ENCODE results near the gene C11orf16. TPM values are rescaled to one million over a fixed set of nuclear protein-coding genes. Genes with fewer than 3 reads are reported as not detected.

Gene C11orf16
- total RNA-seq, 1 experiment from 2014 or later: not detected

DNA sequence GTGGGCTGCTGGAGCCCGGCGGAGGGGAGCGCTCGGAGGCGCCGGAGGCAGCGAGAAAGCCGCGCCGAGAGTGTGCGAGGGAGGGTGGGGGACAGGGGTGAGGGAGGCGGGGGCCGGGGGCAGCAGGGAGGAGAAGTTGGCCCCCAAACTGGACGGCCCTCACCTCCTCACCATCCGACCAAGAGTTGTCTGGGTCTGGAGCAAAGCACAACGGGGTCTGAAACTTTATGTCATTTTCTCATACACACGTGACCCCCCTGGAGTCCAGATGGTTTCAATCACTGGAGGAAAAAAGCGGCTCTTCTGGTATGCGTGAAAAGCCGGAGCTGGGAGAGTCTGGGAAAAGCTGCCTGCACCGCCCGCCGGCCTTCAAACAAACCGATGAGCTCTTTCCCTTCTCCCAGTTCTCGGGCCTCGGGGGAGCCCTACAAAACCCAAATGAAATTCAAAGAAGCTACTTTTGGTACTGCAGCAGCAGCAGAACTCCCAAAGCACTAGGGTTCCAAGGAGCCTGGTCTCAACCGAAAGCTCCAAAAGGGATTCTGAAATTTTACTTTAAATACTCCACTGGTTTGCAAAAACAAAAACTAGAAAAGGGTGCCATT, 61.5 kb downstream of the C11orf16 start:
- intact Hi-C loops (cut with micrococcal nuclease): loop anchor here (1.0 to 5.0 kb wide), 4 partner anchors 36 to 183 kb away; a partner anchor contains a TSS

DNA sequence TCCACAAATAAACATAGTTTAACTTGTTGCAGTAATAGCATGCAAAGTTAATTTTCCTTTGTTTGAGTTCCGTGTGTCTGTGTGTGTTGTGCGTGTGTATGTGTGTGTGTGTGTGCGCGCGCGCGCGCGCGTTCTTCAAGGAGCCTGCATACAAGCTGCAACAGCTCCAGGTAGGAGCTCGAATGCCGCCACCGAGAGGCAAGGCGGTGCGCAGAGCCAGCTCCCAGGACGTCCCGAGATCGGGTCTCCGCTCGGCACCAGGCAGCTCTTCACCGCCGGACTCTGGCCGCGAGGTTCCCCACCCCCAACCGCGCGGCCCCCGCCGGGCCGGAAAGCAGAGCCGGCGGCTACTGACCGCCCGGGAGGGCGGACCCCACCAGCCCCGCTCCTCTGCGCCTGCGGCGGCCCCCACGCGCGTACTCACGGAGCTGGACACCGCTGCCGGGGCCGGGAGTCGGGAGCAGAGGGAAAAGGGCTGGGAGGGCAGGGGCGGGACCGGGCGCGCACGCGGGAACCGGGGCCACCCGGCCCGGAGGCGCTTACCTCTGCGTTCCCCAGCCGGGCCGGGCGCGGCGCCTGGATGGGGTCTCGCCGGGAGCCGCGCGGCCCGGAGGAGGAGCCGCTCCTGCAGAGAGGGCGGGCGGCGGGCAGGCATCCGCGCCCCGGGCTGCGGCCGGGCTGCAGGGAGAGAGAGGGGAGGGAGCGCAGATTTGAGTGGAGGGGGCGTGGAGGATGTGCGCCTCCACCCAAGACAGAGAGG, 62.2 kb downstream of the C11orf16 start:
- ChIA-PET CTCF (interaction anchor here (1.0 kb wide), 1 partner anchor 151 kb away, joined by 3 read pairs; no protein-coding TSS in a partner anchor), POLR2A (ENCODE audit: unreplicated experiment) (interaction anchor here (0.6 kb wide), 3 partner anchors 10 to 1938 kb away, joined by 3 to 6 read pairs (median 4); partner anchors contain the start of gene EIF4G2)
- peak; percentile 79 for ATAC-seq
- peak; percentile 54 for DNase-seq
- Histone ChIP-seq H3K9me2 (replicated peaks; ENCODE audit: low read length) (no peaks in the 10 kb centered on the region), H2AFZ (ENCODE audit: low read length) (peak overlapping the region; percentile 75), H3K36me3 (ENCODE audit: low read depth, low read length) (no peaks in the 10 kb centered on the region), H3K79me2 (ENCODE audit: low read length) (no peaks in the 10 kb centered on the region), H3K9me3 (ENCODE audit: low read length) (no peaks in the 10 kb centered on the region), H4K20me1 (ENCODE audit: low read length) (no peaks in the 10 kb centered on the region), H3K9ac (ENCODE audit: low read length) (peak overlapping the region; percentile 72), H3F3A (ENCODE audit: low read length, unreplicated experiment) (no peaks in the 10 kb centered on the region), H3K4me3 (ENCODE audit: low read length) (peak overlapping the region; percentile 81), H3K4me2 (ENCODE audit: low read length) (peak overlapping the region; percentile 82), H3K27me3 (ENCODE audit: low read length) (no peaks in the 10 kb centered on the region), H3K4me1 (ENCODE audit: insufficient read depth, low read length) (no peaks in the 10 kb centered on the region), H3K27ac (ENCODE audit: low read length) (no peak overlapping the region)
- intact Hi-C loops (cut with micrococcal nuclease): loop anchor here (1.0 to 5.0 kb wide), 4 partner anchors 37 to 182 kb away; a partner anchor contains a TSS
- TF ChIP-seq, protein P1, sequence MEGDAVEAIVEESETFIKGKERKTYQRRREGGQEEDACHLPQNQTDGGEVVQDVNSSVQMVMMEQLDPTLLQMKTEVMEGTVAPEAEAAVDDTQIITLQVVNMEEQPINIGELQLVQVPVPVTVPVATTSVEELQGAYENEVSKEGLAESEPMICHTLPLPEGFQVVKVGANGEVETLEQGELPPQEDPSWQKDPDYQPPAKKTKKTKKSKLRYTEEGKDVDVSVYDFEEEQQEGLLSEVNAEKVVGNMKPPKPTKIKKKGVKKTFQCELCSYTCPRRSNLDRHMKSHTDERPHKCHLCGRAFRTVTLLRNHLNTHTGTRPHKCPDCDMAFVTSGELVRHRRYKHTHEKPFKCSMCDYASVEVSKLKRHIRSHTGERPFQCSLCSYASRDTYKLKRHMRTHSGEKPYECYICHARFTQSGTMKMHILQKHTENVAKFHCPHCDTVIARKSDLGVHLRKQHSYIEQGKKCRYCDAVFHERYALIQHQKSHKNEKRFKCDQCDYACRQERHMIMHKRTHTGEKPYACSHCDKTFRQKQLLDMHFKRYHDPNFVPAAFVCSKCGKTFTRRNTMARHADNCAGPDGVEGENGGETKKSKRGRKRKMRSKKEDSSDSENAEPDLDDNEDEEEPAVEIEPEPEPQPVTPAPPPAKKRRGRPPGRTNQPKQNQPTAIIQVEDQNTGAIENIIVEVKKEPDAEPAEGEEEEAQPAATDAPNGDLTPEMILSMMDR (conservative IDR thresholded peaks at IDR 0.05; ENCODE audit: low read depth, low read length): 0 out of 2 replicates have a peak, but pooled peaks have one; percentile 15
- TF ChIP-seq EZH2phosphoT487 (IDR thresholded peaks at IDR 0.05; ENCODE audit: borderline replicate concordance, low read length) (no peak), EZH2 (IDR thresholded peaks at IDR 0.05; ENCODE audit: low read length, unreplicated experiment) (no peak)
- BruUV-seq (replicated peaks): no TSS peak

More for the DNA sequence above, 61.5 kb downstream of the C11orf16 start:
- Histone ChIP-seq H3K79me2 (ENCODE audit: low read length) (no peaks in the 10 kb centered on the region), H3K9me2 (replicated peaks; ENCODE audit: low read length) (no peaks in the 10 kb centered on the region), H3F3A (ENCODE audit: low read length, unreplicated experiment) (no peaks in the 10 kb centered on the region), H3K4me1 (ENCODE audit: insufficient read depth, low read length) (no peaks in the 10 kb centered on the region), H2AFZ (ENCODE audit: low read length) (peak overlapping the region; percentile 75), H3K9ac (ENCODE audit: low read length) (peak overlapping the region; percentile 72; the same call in 1 of the 2 replicates), H3K27me3 (ENCODE audit: low read length) (no peaks in the 10 kb centered on the region), H4K20me1 (ENCODE audit: low read length) (no peaks in the 10 kb centered on the region), H3K36me3 (ENCODE audit: low read depth, low read length) (no peaks in the 10 kb centered on the region), H3K4me2 (ENCODE audit: low read length) (peak overlapping the region; percentile 82), H3K9me3 (ENCODE audit: low read length) (no peaks in the 10 kb centered on the region), H3K4me3 (ENCODE audit: low read length) (peak overlapping the region; percentile 81), H3K27ac (ENCODE audit: low read length) (no peak overlapping the region)
- no peak for TF ChIP-seq EZH2phosphoT487 (IDR thresholded peaks at IDR 0.05; ENCODE audit: borderline replicate concordance, low read length)
- TF ChIP-seq, protein P1 (conservative IDR thresholded peaks at IDR 0.05; ENCODE audit: low read depth, low read length): no peak
- TF ChIP-seq EZH2 (IDR thresholded peaks at IDR 0.05; ENCODE audit: low read length, unreplicated experiment): no peak
- BruUV-seq (replicated peaks): no TSS peak
- DNase-seq (peak; percentile 53), ATAC-seq (peak; percentile 64)
- ChIA-PET POLR2A (ENCODE audit: unreplicated experiment) (interaction anchor here (0.6 to 0.7 kb wide), 2 partner anchors 90 to 183 kb away, joined by 5 to 6 read pairs; no protein-coding TSS in a partner anchor), CTCF (interaction anchor here (0.7 kb wide), 1 partner anchor 183 kb away, joined by 3 read pairs; no protein-coding TSS in a partner anchor)

Other genes starting within 250 kb of the C11orf16 start
- gene AKIP1, start 21.8 kb downstream of the C11orf16 start, total RNA-seq (2014; rRNA removed): 25.3 and 29.5 TPM in 2 replicates
- gene ASCL3, start 10.1 kb upstream of the C11orf16 start, total RNA-seq (2014; rRNA removed): not detected in 2 replicates
- gene TMEM9B, start 31.5 kb upstream of the C11orf16 start, total RNA-seq (2014; rRNA removed): 32.0 and 42.1 TPM in 2 replicates
- gene NRIP3, start 71.1 kb upstream of the C11orf16 start, total RNA-seq (2014; rRNA removed): not detected in 2 replicates
- gene SCUBE2, start 158.7 kb upstream of the C11orf16 start, total RNA-seq (2014; rRNA removed): 0.18 TPM in 1 of 2 replicates, not detected in the other